GM18858 (cell line): ENCODE data around the gene KRT77.
"Not testable (repeated sequence)": the region's sequence is repeated elsewhere in the genome, so short reads cannot be mapped to it uniquely, and the experiment has no call there.

Experiments
- ATAC-seq: cut with Tn5 transposase; IDR thresholded peaks from one replicate; pipeline ENCODE4 v1.9.1; 2021; ENCODE audit not compliant: unreplicated experiment

The KRT77 gene

GRCh38 chr12:52679875-52680274, 23.4 kb downstream of the KRT77 start:
- ATAC-seq, result no peak

DNA sequence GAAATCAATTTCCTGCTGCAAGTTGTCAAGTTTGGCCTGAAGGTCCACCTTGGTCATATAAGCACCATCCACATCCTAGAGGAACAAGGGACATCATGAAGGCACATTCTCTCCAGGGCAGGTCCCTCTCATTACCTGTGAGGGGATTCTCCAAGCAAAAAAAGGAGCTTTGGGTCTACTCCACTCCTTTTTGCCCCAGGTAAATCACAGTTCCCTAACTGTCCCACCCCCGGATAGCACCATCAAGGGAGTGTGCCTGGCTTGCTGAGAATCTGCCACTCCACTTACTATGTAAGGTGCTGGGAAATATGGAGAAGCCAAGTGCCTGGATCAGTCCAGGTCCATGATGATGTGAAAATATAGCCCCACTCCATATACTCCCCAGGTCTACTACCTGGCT, 25.7 kb downstream of the KRT77 start:
- ATAC-seq, result no peak

DNA sequence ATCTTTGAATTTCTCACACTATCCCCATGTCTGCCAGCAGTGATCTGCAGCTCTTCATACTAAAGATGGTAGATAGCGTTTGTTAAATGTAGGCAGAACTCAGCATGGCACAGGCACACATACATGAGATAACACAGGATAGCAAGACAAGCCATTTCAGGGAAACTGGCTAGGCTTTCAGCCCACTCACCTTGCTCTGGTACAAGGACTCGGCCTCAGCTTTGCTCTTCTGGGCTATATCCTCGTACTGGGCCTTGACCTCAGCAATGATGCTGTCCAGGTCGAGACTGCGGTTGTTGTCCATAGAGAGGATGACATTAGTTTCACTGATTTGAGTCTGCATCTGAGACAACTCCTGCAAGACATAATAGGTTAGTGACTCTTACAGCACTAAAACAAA, 26.2 kb downstream of the KRT77 start:
- ATAC-seq, result no peak

- no peak for ATAC-seq
These were observed 27.2 kb downstream of the KRT77 start for GRCh38 chr12:52676163-52676562.

DNA sequence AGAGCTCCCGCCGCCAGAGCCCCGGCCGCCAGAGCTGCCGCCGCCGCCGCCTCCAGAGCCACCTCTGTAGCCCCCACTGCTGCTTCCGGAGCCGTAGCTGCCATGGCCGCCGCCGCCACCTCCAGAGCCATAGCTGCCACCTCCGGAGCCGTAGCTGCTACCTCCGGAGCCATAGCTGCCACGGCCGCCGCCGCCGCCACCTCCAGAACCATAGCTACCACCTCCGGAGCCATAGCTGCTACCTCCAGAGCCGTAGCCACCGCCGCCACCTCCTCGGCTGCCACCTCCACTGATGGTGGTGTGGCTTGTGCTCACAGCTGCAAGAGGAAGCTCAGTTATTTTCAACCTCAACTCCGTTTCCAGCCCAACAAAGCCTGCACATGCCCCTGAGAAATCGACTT, 28.0 kb downstream of the KRT77 start:
- no peak for ATAC-seq

- no peak for ATAC-seq
These were observed 28.9 kb downstream of the KRT77 start for GRCh38 chr12:52674433-52674775.

DNA sequence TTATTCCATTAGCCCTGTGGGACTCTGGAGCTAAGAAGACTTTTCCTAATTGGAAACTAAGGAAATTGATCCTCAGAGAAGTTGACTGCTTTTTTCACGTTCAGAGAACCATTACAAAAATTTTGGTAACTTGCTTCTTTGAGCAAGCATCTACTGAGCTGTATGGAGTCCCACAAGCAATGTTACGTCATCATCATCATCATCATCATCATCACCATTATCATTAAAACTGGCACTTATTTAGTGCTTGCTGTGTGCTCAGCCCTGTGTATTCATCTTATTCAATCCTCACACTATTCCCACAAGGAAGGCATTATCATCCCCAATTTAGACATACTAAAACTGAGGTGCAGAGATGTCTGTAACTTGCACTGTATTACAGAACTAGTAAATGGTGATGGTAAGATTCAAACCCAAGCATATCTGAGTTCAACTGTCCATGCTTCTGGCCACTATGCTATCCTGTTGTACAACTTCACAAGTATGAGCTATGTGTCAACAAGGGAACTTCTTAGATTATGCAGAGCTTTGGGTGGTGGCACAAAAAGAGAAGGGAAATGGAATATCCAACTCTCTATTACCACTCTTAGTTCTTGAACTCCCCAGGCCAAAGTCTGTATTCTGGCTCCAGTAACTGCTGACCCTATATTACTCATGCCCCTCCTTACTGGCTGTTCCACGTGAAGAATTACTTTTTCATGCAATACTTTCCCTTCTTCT, 29.5 kb downstream of the KRT77 start:
- no peak for ATAC-seq

DNA sequence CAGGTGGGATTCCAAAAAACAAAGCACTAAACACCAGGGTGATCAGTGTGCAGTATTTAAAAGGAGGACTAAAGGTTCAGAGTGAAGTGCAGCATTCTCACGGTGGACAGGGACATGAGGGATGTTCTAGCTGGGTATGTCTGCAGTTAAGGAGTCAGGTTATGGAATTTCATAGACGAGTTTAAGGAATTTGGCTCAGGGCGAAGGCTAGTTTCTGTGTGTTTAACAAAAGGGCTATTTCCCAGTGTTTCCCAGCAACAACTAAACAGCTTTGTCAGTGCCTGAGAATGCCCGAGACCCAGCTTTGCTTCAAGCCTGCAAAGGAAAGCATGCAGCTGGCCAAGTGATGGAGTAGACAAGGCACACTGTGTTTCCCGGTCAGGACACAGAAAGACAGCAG, 30.1 kb downstream of the KRT77 start:
- ATAC-seq, result no peak

DNA sequence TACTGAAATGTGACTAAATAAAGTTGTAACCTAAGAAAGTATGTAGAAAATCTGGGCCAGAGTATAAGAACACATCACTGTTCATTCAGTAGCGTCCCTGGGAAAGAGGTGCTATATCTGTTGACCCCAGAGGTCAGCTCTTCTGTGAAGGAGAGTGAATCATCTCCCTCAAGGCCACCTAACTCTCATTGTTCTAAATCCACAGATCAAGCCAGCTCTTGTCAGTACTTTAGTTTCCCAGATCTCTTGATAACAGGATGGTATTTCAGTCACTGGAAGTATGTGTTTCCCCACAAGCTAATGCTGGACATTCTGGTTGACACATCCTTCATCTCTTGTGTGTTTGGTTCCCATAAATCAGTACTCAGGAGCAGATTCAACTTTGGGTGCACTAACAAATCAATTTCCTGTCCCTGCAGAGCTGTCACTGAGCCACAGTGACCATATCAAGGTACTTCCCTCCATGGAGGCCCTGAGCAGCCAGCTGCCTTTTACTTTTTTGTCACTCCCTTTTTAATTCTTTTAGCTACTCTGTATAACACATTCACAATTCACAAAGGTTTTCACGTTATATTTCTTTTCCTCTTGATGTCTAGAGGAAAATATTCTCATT, 30.9 kb downstream of the KRT77 start:
- ATAC-seq, result no peak

DNA sequence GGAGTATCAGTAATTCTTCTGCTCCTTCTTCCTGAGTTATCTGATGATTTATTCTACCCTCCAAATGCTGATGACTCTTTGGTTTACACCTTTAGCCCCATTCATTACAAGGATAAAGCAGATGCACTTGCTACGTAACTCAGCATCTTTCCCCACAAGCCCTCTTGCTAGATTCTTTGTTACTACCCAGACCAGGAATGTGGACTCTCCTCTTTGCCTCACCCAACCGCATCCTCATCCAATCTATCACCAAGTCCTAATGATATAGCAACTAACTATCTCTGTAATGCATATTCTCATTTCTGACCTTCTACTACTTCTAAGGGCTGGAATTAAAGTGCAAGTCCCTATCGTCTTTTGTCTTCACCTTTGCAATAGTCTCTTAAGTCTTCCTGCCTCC, 32.4 kb downstream of the KRT77 start:
- no peak for ATAC-seq

DNA sequence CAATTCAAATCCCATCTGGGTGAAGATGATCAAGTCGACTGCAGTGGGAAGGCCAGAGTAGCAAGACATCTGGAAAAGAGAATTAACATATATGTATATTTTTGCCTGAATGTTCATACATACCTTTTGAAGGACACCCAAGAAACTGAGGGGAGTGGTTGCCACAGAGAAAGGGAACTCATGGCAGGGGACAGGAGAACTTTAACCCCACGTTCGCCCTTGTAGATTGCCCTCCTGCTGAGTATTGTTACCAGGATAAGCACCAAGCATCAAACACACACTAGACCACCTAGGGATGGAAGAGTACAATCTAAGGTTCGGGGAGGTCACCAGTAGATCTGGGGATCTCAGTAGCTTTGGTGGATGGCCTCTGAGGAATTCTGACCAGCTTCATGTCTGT, 32.8 kb downstream of the KRT77 start:
- ATAC-seq, result no peak

GRCh38 chr12:52669941-52670340, 33.4 kb downstream of the KRT77 start:
- not testable (repeated sequence) for ATAC-seq

DNA sequence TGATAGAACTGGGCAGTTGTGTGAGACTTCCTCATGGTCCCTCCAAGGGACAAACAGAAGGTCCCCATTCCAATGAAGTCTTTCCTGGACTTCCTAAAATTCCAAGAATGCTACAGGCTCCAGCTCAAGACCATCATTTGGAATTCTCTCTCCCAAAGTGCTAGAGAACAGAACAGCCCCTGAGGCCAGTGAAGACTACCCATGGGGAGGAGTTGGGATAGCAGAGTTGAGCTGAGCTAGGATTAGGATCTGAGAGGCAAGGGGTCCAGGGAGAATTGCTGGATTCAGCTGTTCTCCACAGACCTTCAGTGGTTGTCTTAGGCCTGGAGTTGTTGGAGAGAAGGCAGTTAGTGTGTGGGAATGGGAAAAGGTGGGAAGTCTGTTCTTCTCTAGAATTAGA, 33.9 kb downstream of the KRT77 start:
- ATAC-seq, result no peak

DNA sequence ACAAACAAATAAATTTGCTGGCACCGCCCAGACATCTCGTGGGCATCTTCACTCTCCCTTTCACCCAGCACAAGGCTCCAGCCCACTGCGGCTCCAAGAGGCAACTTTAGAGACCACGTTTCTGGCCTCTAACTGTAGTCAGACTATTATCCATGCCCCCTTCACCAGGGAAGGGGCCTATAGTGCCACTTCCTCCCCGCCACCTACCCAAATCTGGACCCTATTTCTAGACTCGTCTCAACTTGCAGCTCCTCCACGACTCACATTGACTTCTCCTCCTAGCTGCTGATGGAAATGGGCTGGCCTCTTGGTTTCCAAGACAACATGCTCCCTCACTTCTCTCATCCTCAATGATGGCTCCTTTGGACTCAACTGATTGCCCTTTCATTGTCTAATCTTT, 35.4 kb downstream of the KRT77 start:
- ATAC-seq, result no peak

DNA sequence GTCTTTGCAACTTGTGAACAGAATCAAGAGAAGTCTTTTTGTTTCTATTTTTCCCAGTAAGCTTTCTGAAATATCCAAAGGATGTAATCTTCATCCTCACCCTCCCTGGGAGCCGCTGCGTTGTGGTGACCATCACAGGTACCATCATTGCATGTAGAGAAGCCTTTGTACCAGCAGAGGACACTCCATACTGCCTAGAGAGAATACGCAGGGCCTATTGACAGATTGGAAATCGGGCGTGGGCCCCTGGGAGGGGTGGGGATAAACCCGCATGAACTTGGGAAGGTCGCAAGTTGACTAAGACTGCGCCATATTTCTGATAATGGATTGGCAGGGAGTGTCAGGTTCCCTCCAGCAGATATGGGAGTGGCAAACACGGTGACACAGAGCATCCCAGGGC, 35.8 kb downstream of the KRT77 start:
- no peak for ATAC-seq

- no peak for ATAC-seq
These were observed 36.9 kb downstream of the KRT77 start for GRCh38 chr12:52666471-52666870.

GRCh38 chr12:52663420-52663819, 39.9 kb downstream of the KRT77 start:
- ATAC-seq, result no peak

DNA sequence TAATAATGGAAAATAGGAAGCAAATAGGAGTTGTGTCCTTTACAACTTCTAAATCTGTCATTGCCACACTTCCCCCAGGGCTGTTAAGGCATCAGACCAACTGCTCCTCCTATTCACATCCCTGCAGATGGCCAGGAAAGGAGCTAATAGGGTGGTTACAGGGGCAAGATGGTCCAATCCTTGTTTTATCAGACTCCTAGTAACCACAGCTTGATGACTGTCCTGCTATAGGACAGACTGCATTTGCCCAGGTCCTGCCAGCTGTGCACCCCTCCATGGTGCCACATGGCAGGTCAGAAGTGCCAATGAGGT, 40.5 kb downstream of the KRT77 start:
- ATAC-seq, result no peak

- ATAC-seq, result no peak
These were observed 41.0 kb downstream of the KRT77 start for GRCh38 chr12:52662093-52662917.

DNA sequence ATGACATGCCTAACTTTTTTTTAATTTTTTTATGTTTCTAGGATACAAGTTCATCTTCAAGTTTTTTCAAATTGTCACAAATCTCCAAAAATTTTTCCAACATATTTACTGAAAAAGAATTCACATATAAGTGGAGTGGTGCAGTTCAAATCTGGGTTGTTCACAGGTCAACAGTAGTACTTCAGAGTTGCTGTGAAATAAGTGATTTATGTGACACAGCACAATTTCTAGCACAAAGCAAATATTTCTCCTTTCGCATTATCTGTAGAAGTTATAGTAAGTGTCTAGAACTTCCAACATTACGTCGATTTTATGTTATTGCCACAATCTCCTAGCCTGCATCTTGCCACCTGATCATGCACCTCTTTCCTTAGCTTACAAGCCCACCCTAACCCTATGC, 41.7 kb downstream of the KRT77 start:
- ATAC-seq, result no peak

- ATAC-seq, result no peak
These were observed 42.3 kb downstream of the KRT77 start for GRCh38 chr12:52660934-52661499.

GRCh38 chr12:52659951-52660350, 43.4 kb downstream of the KRT77 start:
- ATAC-seq, result no peak
